GM10266 (cell line): ENCODE data around the gene ZNF420.
"Not testable (repeated sequence)": the region's sequence is repeated elsewhere in the genome, so short reads cannot be mapped to it uniquely, and the experiment has no call there.

Source experiments
- DNase-seq: peaks from one replicate; pipeline ENCODE4 v3.0.0; 2012; ENCODE audit errors: extremely low spot score
- CTCF ChIP-seq: IDR thresholded peaks from 2 replicates; pipeline ENCODE4 v1.5.1; 2012; ENCODE audit warnings: mild to moderate bottlenecking, low read depth; ENCODE audit not compliant: control insufficient read depth, insufficient read depth; ENCODE audit errors: missing control alignments

Gene ZNF420

DNA sequence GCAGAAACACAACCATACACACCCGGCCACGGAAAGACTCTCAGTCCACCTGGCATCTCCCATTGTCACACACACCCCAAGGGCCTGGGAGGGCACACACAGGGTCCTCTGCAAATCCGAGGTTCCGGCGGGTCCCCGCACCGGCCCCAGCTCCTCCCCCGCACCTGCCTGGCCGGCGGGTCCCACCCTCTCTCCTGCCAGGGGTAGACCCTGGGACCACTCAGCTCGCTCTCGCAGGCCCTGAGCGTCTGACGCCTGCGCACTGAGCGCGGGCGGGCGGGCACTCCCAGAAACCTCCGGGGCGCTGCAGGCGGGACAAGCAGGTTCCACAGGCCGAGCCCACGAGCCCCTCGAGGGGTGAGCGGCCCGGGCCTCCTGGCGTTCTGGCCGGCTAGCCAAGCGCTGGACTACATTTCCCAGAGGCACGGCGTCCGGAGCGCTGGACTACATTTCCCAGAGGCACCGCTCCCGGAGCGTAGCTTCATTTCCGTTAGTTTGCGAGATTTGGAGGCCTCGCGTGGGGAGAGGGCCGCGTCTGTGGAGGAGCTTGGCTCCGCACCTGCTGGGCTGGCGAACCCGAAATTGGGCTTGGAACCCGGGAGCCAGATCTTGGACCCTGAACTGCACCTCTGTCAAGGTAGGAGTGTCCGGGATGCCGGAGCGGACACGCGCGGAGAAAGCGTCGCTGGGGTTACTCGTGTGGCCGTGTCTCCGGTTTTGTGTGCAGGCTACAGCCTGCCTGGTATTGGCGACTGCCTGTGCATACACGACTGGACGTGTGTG lies at the start of gene ZNF420:
Gene ZNF420 (plus strand): TSS at position 500 of the 783 bp plus-strand sequence. CDS start 10,686 bp downstream, outside the sequence.
- DNase-seq, result peak; percentile 86
- no peak for TF ChIP-seq CTCF

DNA sequence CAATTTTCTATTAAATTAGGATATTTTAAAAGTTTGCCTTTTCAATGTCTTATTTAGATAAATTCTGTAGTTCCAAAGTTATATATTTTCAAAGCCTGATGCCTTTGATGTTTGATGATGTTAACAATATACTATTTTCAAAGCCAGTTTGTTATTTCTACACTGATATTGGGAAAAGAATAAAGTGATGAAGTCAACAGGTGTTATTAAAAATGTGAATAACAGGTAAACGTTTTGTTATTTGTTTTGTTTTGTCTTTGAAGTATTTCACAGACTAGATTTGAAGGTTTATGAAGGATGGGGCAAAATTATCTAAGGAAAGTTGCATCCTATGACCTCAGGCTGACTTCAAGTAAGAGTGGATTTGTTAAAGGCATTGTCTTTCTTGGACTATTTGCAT lies 33.1 kb upstream of the ZNF420 start:
- no peak for TF ChIP-seq CTCF
- no peak for DNase-seq

- no peak for TF ChIP-seq CTCF
- no peak for DNase-seq
These were observed 22.9 kb upstream of the ZNF420 start for GRCh38 chr19:37055330-37055729.

GRCh38 chr19:37056776-37057175 lies 21.5 kb upstream of the ZNF420 start:
- no peak for TF ChIP-seq CTCF
- no peak for DNase-seq

DNA sequence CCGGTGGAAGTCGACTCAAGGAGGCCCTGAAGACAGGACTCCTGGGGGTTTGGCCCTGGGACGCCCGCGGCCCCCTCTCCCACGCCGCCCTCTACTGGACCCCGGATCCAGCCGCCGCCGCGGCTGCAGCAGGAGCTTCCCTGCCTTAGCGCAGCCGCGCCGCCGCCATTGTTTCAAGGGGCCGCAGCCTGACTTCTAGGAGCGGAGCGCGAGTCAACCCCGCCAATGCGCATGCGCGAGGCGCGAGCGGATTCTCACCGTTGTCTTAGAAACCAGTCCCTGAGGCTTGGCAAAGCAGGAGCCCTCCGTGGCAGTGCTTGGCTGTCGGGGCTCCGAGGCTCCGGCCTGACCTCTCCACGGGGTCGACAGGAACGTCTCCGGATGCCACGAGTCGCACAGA lies 19.1 kb upstream of the ZNF420 start:
- no peak for DNase-seq

DNA sequence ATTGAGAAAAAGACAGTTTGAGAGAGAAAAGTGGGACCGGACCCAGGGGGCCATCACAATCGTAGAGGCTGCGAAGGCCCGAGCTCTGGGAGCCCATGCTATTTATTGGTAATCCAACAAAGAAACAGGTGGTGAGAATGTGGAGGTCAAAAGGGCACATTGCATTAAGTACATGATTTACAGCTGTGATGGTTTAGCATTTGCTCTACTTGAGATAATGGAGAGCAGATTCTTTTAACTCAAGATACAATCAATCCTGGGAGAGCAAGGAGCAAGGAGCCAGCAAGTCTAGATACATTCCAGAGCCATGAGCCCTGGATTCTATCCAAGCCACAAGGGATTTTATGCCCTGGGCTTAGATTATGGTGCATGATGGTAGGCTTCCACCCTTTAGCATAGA lies 13.3 kb upstream of the ZNF420 start:
- DNase-seq, result not testable (repeated sequence)

More for the DNA sequence above, 19.1 kb upstream of the ZNF420 start:
- no peak for TF ChIP-seq CTCF

DNA sequence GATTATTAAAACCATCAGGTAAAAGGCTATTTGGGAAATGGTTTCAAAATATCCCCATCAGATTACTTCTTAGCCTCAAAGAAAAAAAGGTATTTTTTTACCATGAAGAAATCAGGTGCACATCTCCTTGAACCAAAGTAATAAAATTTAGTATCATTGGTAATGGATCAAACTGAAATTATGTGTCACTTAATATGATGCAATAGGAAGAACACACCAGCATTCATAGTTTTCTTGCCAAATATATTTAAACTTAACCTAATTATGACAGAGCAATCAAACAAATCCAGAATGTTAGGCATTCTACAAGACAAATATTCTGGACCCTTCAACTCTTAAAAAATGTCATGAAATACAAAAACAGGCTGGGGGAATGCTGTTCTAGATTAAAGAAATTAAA lies 4.1 kb upstream of the ZNF420 start:
- no peak for DNase-seq
- no peak for TF ChIP-seq CTCF
